ENCODE data around the gene ATP11A. TPM values are rescaled to one million over a fixed set of nuclear protein-coding genes. Genes with fewer than 3 reads are reported as not detected.

The ATP11A gene
- total and polyA plus RNA-seq, 2 experiments from 2014 or later, result 12.3 to 52.6 TPM

DNA sequence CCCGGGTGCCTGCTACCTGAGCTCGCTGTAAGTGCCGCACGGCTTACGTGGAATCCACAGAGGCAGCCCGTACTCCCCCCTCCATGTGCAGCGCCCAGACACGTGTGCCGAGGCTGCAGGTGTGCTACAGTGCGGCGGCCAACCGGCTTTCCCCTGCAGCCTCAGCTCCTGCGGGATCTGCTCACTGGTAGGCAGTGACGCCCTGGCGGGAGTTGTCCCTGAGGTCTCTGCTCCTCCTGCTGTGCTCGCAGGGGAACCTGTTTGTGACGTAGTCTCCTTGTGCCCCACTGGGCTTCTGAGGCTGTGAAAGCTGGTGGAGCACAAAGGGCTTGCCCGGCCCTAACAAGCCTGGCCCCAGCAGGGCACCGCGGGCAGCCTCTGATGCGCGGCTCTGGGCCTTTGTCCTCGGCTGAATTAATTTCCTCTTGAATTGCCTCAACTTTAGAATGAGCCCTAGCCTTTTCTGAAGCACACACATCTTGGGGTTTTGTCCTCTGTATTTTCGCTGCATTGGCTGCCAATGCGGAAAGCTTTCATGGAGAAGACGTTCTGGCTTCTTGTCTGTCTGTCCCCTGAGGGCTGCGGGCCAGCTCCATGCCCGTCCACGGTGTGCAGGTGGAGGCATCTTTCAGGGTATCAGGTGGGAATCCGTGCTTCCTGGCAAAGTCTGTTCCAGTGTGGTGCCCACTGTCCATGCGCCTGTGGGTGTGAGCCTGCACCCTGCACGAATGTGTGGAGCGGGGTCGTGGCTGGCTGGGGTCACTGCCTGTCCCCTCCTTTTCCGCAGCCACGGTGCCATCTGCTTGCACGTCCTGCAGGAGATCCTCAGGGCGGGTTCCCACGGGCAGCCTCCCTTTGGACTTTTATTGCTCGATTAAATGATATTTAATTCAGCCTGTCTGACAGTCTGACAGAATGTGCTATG lies 201.9 kb downstream of the ATP11A start:
- Mint-ChIP-seq H3K36me3 (ENCODE audit: low read depth) (peaks cover 3% of the 10 kb centered on the region; the same call in 1 of the 3 replicates), H3K27me3 (ENCODE audit: insufficient read depth, low read depth, poor library complexity) (peaks cover 37% of the 10 kb centered on the region), H3K27ac (peak overlapping the region; percentile 65; the same call in 1 of the 2 replicates), H3K4me1 (peaks cover 46% of the 10 kb centered on the region), H3K4me3 (peak overlapping the region; percentile 62), H3K9me3 (no peaks in the 10 kb centered on the region)
- ATAC-seq (peak; percentile 41), DNase-seq (ENCODE audit: low spot score) (peak; percentile 48)
- H3K79me2 ChIP-seq (replicated peaks; ENCODE audit: insufficient read depth), result no peaks in the 10 kb centered on the region
- peaks cover 19% of the 10 kb centered on the region for H3F3A ChIP-seq (replicated peaks; ENCODE audit: low read depth)
- no peak overlapping the region; the same call in 1 of the 2 replicates for H3K4me3 ChIP-seq
- H4K20me1 ChIP-seq (replicated peaks; ENCODE audit: insufficient read depth), result no peaks in the 10 kb centered on the region
- TF ChIP-seq, protein P1, sequence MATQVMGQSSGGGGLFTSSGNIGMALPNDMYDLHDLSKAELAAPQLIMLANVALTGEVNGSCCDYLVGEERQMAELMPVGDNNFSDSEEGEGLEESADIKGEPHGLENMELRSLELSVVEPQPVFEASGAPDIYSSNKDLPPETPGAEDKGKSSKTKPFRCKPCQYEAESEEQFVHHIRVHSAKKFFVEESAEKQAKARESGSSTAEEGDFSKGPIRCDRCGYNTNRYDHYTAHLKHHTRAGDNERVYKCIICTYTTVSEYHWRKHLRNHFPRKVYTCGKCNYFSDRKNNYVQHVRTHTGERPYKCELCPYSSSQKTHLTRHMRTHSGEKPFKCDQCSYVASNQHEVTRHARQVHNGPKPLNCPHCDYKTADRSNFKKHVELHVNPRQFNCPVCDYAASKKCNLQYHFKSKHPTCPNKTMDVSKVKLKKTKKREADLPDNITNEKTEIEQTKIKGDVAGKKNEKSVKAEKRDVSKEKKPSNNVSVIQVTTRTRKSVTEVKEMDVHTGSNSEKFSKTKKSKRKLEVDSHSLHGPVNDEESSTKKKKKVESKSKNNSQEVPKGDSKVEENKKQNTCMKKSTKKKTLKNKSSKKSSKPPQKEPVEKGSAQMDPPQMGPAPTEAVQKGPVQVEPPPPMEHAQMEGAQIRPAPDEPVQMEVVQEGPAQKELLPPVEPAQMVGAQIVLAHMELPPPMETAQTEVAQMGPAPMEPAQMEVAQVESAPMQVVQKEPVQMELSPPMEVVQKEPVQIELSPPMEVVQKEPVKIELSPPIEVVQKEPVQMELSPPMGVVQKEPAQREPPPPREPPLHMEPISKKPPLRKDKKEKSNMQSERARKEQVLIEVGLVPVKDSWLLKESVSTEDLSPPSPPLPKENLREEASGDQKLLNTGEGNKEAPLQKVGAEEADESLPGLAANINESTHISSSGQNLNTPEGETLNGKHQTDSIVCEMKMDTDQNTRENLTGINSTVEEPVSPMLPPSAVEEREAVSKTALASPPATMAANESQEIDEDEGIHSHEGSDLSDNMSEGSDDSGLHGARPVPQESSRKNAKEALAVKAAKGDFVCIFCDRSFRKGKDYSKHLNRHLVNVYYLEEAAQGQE (IDR thresholded peaks at IDR 0.05; ENCODE audit: unreplicated experiment), result no peak
- TF ChIP-seq EZH2 (IDR thresholded peaks at IDR 0.05; ENCODE audit: low read depth, unreplicated experiment) (no peak), NANOG (IDR thresholded peaks at IDR 0.05; ENCODE audit: borderline replicate concordance) (no peak), STAT1 (IDR thresholded peaks at IDR 0.05; ENCODE audit: unreplicated experiment) (no peak), CREB1 (CRISPR knock-in tag; IDR thresholded peaks at IDR 0.05; ENCODE audit: low read depth) (peak; percentile 84)
- TF ChIP-seq, protein P2, sequence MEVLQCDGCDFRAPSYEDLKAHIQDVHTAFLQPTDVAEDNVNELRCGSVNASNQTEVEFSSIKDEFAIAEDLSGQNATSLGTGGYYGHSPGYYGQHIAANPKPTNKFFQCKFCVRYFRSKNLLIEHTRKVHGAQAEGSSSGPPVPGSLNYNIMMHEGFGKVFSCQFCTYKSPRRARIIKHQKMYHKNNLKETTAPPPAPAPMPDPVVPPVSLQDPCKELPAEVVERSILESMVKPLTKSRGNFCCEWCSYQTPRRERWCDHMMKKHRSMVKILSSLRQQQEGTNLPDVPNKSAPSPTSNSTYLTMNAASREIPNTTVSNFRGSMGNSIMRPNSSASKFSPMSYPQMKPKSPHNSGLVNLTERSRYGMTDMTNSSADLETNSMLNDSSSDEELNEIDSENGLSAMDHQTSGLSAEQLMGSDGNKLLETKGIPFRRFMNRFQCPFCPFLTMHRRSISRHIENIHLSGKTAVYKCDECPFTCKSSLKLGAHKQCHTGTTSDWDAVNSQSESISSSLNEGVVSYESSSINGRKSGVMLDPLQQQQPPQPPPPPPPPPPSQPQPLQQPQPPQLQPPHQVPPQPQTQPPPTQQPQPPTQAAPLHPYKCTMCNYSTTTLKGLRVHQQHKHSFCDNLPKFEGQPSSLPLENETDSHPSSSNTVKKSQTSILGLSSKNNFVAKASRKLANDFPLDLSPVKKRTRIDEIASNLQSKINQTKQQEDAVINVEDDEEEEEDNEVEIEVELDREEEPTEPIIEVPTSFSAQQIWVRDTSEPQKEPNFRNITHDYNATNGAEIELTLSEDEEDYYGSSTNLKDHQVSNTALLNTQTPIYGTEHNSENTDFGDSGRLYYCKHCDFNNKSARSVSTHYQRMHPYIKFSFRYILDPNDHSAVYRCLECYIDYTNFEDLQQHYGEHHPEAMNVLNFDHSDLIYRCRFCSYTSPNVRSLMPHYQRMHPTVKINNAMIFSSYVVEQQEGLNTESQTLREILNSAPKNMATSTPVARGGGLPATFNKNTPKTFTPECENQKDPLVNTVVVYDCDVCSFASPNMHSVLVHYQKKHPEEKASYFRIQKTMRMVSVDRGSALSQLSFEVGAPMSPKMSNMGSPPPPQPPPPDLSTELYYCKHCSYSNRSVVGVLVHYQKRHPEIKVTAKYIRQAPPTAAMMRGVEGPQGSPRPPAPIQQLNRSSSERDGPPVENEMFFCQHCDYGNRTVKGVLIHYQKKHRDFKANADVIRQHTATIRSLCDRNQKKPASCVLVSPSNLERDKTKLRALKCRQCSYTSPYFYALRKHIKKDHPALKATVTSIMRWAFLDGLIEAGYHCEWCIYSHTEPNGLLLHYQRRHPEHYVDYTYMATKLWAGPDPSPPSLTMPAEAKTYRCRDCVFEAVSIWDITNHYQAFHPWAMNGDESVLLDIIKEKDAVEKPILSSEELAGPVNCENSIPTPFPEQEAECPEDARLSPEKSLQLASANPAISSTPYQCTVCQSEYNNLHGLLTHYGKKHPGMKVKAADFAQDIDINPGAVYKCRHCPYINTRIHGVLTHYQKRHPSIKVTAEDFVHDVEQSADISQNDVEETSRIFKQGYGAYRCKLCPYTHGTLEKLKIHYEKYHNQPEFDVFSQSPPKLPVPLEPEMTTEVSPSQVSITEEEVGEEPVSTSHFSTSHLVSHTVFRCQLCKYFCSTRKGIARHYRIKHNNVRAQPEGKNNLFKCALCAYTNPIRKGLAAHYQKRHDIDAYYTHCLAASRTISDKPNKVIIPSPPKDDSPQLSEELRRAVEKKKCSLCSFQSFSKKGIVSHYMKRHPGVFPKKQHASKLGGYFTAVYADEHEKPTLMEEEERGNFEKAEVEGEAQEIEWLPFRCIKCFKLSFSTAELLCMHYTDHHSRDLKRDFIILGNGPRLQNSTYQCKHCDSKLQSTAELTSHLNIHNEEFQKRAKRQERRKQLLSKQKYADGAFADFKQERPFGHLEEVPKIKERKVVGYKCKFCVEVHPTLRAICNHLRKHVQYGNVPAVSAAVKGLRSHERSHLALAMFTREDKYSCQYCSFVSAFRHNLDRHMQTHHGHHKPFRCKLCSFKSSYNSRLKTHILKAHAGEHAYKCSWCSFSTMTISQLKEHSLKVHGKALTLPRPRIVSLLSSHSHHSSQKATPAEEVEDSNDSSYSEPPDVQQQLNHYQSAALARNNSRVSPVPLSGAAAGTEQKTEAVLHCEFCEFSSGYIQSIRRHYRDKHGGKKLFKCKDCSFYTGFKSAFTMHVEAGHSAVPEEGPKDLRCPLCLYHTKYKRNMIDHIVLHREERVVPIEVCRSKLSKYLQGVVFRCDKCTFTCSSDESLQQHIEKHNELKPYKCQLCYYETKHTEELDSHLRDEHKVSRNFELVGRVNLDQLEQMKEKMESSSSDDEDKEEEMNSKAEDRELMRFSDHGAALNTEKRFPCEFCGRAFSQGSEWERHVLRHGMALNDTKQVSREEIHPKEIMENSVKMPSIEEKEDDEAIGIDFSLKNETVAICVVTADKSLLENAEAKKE (CRISPR knock-in tag; IDR thresholded peaks at IDR 0.05), result no peak
- H3K9me2 ChIP-seq (ENCODE audit: insufficient read depth), result no peaks in the 10 kb centered on the region
- no peak overlapping the region for H3K27ac ChIP-seq (ENCODE audit: low read depth)
- H3K4me2 ChIP-seq, result peak overlapping the region; percentile 76
- peaks cover 25% of the 10 kb centered on the region for H3K4me1 ChIP-seq (ENCODE audit: insufficient read depth)
- H3K36me3 ChIP-seq (ENCODE audit: insufficient read depth), result no peaks in the 10 kb centered on the region
- peaks cover 10% of the 10 kb centered on the region; the same call in 1 of the 2 replicates for H3K27me3 ChIP-seq (ENCODE audit: insufficient read depth)
- peak overlapping the region; percentile 91 for H2AFZ ChIP-seq

Measured in GM23338 (cell line).